NT2/D1 (cell line): ENCODE data around the gene MAP2.

Source experiments
- DNase-seq: peaks from one replicate; pipeline ENCODE4 v3.0.0-alpha.2; 2011; ENCODE audit warnings: low read depth, low spot score
- H3K27me3 ChIP-seq: 2 replicates; pipeline ENCODE4 v1.6.0; 2011; ENCODE audit warnings: mild to moderate bottlenecking; ENCODE audit not compliant: insufficient read length, insufficient read depth
- H3K36me3 ChIP-seq: 2 replicates; pipeline ENCODE4 v1.6.1; 2011; ENCODE audit warnings: mild to moderate bottlenecking, low read length, mixed read lengths; ENCODE audit not compliant: insufficient read depth, insufficient read length
- H3K4me1 ChIP-seq: 2 replicates; pipeline ENCODE4 v1.5.1; 2011; ENCODE audit not compliant: insufficient read depth, insufficient read length
- H3K4me3 ChIP-seq: 2 replicates; pipeline ENCODE4 v1.5.1; 2011; ENCODE audit warnings: low read depth; ENCODE audit not compliant: insufficient read length
- H3K9ac ChIP-seq: 2 replicates; pipeline ENCODE4 v1.6.0; 2011; ENCODE audit warnings: low read depth; ENCODE audit not compliant: insufficient read length
- H3K9me3 ChIP-seq: 2 replicates; pipeline ENCODE4 v1.5.1; 2011; ENCODE audit warnings: mild to moderate bottlenecking, low read length; ENCODE audit not compliant: insufficient read depth
- SUZ12 ChIP-seq: IDR thresholded peaks from 2 replicates; pipeline ENCODE4 v1.6.1; 2011; ENCODE audit not compliant: insufficient read length, insufficient read depth; ENCODE audit errors: extremely low read depth
- YY1 ChIP-seq: IDR thresholded peaks from 2 replicates; pipeline ENCODE4 v1.6.1; 2011; ENCODE audit not compliant: insufficient read length, insufficient read depth
- ZNF274 ChIP-seq: IDR thresholded peaks from 2 replicates; pipeline ENCODE4 v1.6.1; 2011; ENCODE audit warnings: mild to moderate bottlenecking, low read depth, low read length

MAP2 gene

DNA sequence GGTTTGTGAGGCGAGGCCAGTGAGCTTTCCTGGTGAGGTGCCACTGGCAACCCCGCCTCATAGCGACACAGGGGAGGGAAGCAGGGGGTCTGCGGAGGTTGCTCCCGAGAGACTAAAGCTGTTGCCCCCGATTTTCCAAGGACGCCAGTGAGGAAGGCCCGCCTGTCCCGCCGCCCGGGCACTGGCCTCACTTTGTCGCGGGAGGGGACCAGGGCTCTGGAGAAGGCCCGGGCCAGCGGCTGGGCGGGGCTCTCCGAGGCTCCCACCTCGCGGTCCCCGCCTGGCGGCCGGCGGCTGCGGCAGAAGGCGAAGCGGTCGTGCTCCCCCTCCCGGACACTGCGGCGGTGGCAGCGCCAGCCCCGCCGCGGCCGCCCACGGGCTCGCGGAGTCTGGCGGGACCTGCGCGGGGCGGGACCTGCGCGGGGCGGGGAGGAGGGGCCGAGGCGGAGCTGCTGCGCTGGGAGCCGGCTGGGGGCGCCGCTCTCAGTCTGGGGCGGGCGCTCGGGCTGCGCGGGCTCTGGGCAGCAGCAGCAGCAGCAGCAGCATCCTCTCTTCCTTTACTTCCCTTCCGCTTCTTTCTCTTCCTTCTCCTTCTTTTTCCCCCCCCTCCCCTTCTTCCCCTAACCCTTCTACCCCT is at the start of gene MAP2:
MAP2 (plus strand) TSS at position 486 of the 637 bp plus-strand sequence. CDS start 229,124 bp downstream, outside the sequence.
- DNase-seq: peak; percentile 74
- TF ChIP-seq SUZ12: no peak
- no peak for TF ChIP-seq ZNF274
- no peak for TF ChIP-seq YY1
- H3K36me3 ChIP-seq: no peaks in the 10 kb centered on the region
- peak within 1 kb of the TSS; percentile 77 for H3K9ac ChIP-seq
- H3K4me1 ChIP-seq: peaks cover 4% of the 10 kb centered on the region
- H3K27me3 ChIP-seq: peaks cover 8% of the 10 kb centered on the region
- peak within 1 kb of the TSS; percentile 83 for H3K4me3 ChIP-seq
- H3K9me3 ChIP-seq: no peaks in the 10 kb centered on the region

- peak; percentile 73 for TF ChIP-seq ZNF274
- TF ChIP-seq SUZ12: no peak
- no peak for TF ChIP-seq YY1
- H3K4me3 ChIP-seq: no peak overlapping the region
- H3K9ac ChIP-seq: no peak overlapping the region
- peaks cover 15% of the 10 kb centered on the region for H3K9me3 ChIP-seq
- DNase-seq: no peak
- H3K4me1 ChIP-seq: no peaks in the 10 kb centered on the region
- no peaks in the 10 kb centered on the region for H3K36me3 ChIP-seq
- no peaks in the 10 kb centered on the region for H3K27me3 ChIP-seq
Measured at GRCh38 chr2:209376686-209377085, 47.2 kb upstream of the MAP2 start.

DNA sequence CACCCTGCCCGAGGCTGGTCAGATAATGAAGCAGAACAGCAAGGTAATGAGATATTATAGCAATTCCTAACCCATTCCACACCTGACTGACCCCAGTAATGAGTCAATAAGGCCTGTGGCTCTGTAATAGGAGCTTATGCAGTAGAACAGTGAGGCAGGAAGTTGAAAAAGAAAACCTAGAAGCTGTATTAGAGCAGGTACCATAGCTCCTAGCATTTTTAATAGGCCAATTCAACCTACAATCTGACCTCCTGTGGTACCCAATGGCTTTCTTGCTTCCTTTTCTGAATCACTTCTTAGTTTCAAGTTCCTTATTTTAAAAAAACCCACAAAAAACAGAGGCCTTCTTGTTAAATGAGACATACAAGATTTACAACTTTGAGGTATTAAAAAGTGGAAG is 43.6 kb upstream of the MAP2 start:
- no peaks in the 10 kb centered on the region for H3K4me1 ChIP-seq
- no peak for TF ChIP-seq YY1
- TF ChIP-seq ZNF274: no peak
- no peak for TF ChIP-seq SUZ12
- DNase-seq: no peak

DNA sequence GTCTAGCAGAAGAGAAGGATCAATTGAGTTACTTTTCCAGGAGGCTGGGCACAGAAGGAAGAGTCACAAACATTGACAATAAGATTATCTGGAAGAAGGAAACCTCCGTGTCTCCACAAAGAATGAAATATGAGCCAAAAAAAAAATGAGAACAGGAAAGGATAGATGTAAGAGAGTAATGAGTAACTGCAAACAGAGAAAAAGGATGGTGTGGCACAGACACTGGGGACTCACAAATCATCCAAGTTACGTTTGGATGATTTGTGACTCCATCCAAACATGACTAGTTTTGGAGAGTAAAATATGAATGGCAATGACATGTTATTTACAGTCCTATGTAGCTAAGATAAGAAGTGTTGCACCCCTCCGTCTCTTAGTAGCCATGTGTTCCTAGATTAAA is 42.8 kb upstream of the MAP2 start:
- Histone ChIP-seq H3K4me1 (no peaks in the 10 kb centered on the region), H3K27me3 (no peaks in the 10 kb centered on the region), H3K9me3 (peaks cover 15% of the 10 kb centered on the region), H3K36me3 (no peaks in the 10 kb centered on the region), H3K4me3 (no peak overlapping the region), H3K9ac (no peak overlapping the region)
- TF ChIP-seq YY1 (no peak), SUZ12 (no peak), ZNF274 (no peak)
- no peak for DNase-seq

More for the DNA sequence above, 43.6 kb upstream of the MAP2 start:
- no peak overlapping the region for H3K4me3 ChIP-seq
- no peaks in the 10 kb centered on the region for H3K27me3 ChIP-seq
- H3K9me3 ChIP-seq: peaks cover 15% of the 10 kb centered on the region
- no peak overlapping the region for H3K9ac ChIP-seq
- H3K36me3 ChIP-seq: no peaks in the 10 kb centered on the region

- TF ChIP-seq ZNF274 (no peak), SUZ12 (no peak), YY1 (no peak)
- Histone ChIP-seq H3K9me3 (peaks cover under 1% of the 10 kb centered on the region; the same call in 1 of the 2 replicates), H3K27me3 (no peaks in the 10 kb centered on the region), H3K9ac (no peak overlapping the region), H3K4me1 (no peaks in the 10 kb centered on the region), H3K4me3 (no peak overlapping the region), H3K36me3 (no peaks in the 10 kb centered on the region)
- no peak for DNase-seq
Measured at GRCh38 chr2:209382775-209383174, 41.1 kb upstream of the MAP2 start.

- Histone ChIP-seq H3K27me3 (no peaks in the 10 kb centered on the region), H3K4me1 (no peaks in the 10 kb centered on the region), H3K36me3 (no peaks in the 10 kb centered on the region), H3K9ac (no peak overlapping the region), H3K9me3 (no peaks in the 10 kb centered on the region; the same call in 1 of the 2 replicates), H3K4me3 (no peak overlapping the region)
- no peak for DNase-seq
- TF ChIP-seq SUZ12 (no peak), YY1 (no peak)
Measured at GRCh38 chr2:209383212-209383611, 40.6 kb upstream of the MAP2 start.

DNA sequence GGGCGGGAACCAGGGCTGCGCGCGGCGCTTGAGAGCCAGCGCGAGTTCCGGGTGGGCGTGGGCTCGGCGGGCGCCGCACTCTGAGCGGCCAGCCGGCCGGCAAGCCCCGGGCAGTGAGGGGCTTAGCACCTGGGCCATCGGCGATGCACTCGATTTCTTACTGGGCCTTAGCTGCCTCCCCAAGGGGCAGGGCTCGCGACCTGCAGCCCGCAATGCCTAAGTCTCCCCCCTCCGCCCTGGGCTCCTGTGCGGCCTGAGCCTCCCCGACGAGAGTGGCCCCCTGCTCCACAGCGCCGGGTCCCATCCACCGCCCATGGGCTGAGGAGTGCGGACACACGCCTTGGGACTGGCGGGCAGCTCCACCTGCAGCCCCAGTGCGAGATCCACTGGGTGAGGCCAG is 36.5 kb upstream of the MAP2 start:
- H3K27me3 ChIP-seq: no peaks in the 10 kb centered on the region

More for the DNA sequence above, 36.5 kb upstream of the MAP2 start:
- H3K9me3 ChIP-seq: no peaks in the 10 kb centered on the region; the same call in 1 of the 2 replicates
- TF ChIP-seq SUZ12 (no peak), YY1 (no peak), ZNF274 (no peak)
- no peaks in the 10 kb centered on the region for H3K36me3 ChIP-seq
- H3K4me3 ChIP-seq: no peak overlapping the region
- no peaks in the 10 kb centered on the region for H3K4me1 ChIP-seq
- DNase-seq: no peak
- no peak overlapping the region for H3K9ac ChIP-seq
